ENCODE data around the gene FAM13A.

The FAM13A gene

GRCh38 chr4:88752076-88752463 lies 304.9 kb downstream of the FAM13A start:
- TF ChIP-seq CEBPB (IDR thresholded peaks at IDR 0.05), result no peak

GRCh38 chr4:88751258-88752075 lies 305.5 kb downstream of the FAM13A start:
- TF ChIP-seq RAD21 (IDR thresholded peaks at IDR 0.05; ENCODE audit: low read depth) (no peak), TCF12 (IDR thresholded peaks at IDR 0.05; ENCODE audit: low read depth) (no peak), EGR1 (IDR thresholded peaks at IDR 0.05) (no peak), USF1 (IDR thresholded peaks at IDR 0.05) (no peak), REST (IDR thresholded peaks at IDR 0.05; ENCODE audit: low read depth) (no peak), EP300 (IDR thresholded peaks at IDR 0.05; ENCODE audit: borderline replicate concordance) (no peak), FOXM1 (IDR thresholded peaks at IDR 0.05; ENCODE audit: borderline replicate concordance, low read depth) (no peak), NFIC (IDR thresholded peaks at IDR 0.05) (no peak)

GRCh38 chr4:88750369-88750768 lies 306.6 kb downstream of the FAM13A start:
- TF ChIP-seq ZBTB7A (IDR thresholded peaks at IDR 0.05; ENCODE audit: low read depth) (no peak), NFIC (IDR thresholded peaks at IDR 0.05) (no peak), TCF12 (IDR thresholded peaks at IDR 0.05; ENCODE audit: low read depth) (no peak)

GRCh38 chr4:88747351-88747750 lies 309.6 kb downstream of the FAM13A start:
- no peak for TF ChIP-seq TCF12 (IDR thresholded peaks at IDR 0.05; ENCODE audit: low read depth)

- no peak for TF ChIP-seq CREB1 (IDR thresholded peaks at IDR 0.05; ENCODE audit: low read depth)
- no peak for TF ChIP-seq REST (IDR thresholded peaks at IDR 0.05; ENCODE audit: low read depth)
- TF ChIP-seq ZBTB7A (IDR thresholded peaks at IDR 0.05; ENCODE audit: low read depth), result no peak
- no peak for TF ChIP-seq TCF12 (IDR thresholded peaks at IDR 0.05; ENCODE audit: low read depth)
- no peak for TF ChIP-seq YY1 (IDR thresholded peaks at IDR 0.05; ENCODE audit: low read depth)
- no peak for TF ChIP-seq RAD21 (IDR thresholded peaks at IDR 0.05; ENCODE audit: low read depth)
- TF ChIP-seq FOXM1 (IDR thresholded peaks at IDR 0.05; ENCODE audit: borderline replicate concordance, low read depth), result no peak
- no peak for TF ChIP-seq EGR1 (IDR thresholded peaks at IDR 0.05)
- no peak for TF ChIP-seq TAF1 (IDR thresholded peaks at IDR 0.05; ENCODE audit: low read depth)
- no peak for TF ChIP-seq USF1 (IDR thresholded peaks at IDR 0.05)
- TF ChIP-seq, protein P1, sequence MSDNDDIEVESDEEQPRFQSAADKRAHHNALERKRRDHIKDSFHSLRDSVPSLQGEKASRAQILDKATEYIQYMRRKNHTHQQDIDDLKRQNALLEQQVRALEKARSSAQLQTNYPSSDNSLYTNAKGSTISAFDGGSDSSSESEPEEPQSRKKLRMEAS (IDR thresholded peaks at IDR 0.05), result no peak
Measured at GRCh38 chr4:88746206-88746605, 310.8 kb downstream of the FAM13A start.

DNA sequence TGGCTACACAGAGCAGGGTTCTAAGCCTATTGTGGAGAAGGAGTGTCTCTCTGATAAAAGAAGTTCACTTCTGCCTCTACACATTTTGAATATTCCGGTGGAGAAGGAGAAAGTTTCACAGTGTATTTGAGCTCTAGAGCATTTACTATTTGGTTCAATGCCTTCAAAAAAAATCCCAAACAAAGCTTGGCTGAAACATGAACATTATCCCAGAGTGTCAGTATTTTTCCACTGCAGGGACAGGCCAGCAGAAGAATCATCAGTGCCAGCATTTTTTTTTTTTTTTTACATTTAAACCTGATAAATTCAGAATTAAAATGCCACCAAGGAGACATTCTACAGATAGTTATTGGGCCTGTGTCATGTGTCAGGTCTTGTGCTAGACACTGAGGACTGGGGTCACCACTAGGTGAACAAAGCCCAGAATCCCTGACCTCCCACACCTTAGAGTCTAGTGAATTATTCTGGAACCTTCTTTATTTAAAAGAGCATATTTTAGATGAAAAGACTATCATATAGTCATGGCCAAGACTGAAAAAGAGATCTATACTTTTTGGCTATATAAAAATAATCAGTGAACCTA lies 311.3 kb downstream of the FAM13A start:
- TF ChIP-seq TAF1 (IDR thresholded peaks at IDR 0.05; ENCODE audit: low read depth) (no peak), YY1 (IDR thresholded peaks at IDR 0.05; ENCODE audit: low read depth) (no peak), USF1 (IDR thresholded peaks at IDR 0.05) (no peak), CREB1 (IDR thresholded peaks at IDR 0.05; ENCODE audit: low read depth) (no peak), FOXM1 (IDR thresholded peaks at IDR 0.05; ENCODE audit: borderline replicate concordance, low read depth) (no peak), CEBPB (IDR thresholded peaks at IDR 0.05) (no peak)

DNA sequence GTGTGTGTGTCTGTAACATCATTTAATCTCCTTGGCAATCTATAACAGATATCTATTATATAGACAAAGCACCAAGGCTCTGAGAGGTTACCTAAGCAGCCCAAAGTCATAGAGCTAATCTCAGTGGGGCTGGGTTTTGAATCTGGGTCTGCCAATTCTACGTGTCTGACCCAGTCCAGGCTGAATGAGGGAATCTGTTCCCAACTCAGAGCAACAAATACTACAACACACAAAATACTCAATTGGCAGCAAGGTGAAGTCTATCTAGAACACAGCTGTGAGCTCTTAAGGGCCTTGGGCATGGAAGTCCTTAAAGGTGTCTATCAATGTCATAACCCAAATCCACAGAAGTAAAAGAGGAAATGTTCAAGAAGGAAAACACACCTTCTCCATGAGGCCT lies 311.8 kb downstream of the FAM13A start:
- TF ChIP-seq RAD21 (IDR thresholded peaks at IDR 0.05; ENCODE audit: low read depth), result no peak
- TF ChIP-seq REST (IDR thresholded peaks at IDR 0.05; ENCODE audit: low read depth), result no peak
- TF ChIP-seq TEAD4 (IDR thresholded peaks at IDR 0.05), result no peak
- TF ChIP-seq YY1 (IDR thresholded peaks at IDR 0.05; ENCODE audit: low read depth), result no peak
- no peak for TF ChIP-seq USF1 (IDR thresholded peaks at IDR 0.05)
- TF ChIP-seq, protein P1 (IDR thresholded peaks at IDR 0.05), result no peak
- no peak for TF ChIP-seq EGR1 (IDR thresholded peaks at IDR 0.05)
- no peak for TF ChIP-seq TCF12 (IDR thresholded peaks at IDR 0.05; ENCODE audit: low read depth)
- no peak for TF ChIP-seq FOXM1 (IDR thresholded peaks at IDR 0.05; ENCODE audit: borderline replicate concordance, low read depth)
- no peak for TF ChIP-seq ZBTB7A (IDR thresholded peaks at IDR 0.05; ENCODE audit: low read depth)
